Fibroblast of lung (primary cell): ENCODE results near the gene CACNA2D3.

ENCODE experiments used
- CTCF ChIP-seq, 2 donors: IDR thresholded peaks in 1 of 2; conservative IDR thresholded peaks in 1 of 2; 1 replicate in 1 of 2; 2 replicates in 1 of 2; pipeline ENCODE4 v1.5.1; 2011 to 2012; ENCODE audit warnings: low read length in 2 of 2, control low read depth in 1 of 2, inconsistent platforms in 1 of 2, low read depth in 1 of 2, mild to moderate bottlenecking in 1 of 2
- EZH2 ChIP-seq: IDR thresholded peaks from 2 replicates; pipeline ENCODE4 v1.5.1; 2012; ENCODE audit warnings: low read length, control low read depth, mild to moderate bottlenecking; ENCODE audit errors: missing control alignments

GRCh38 chr3:54133196-54133595 lies 10.8 kb downstream of the CACNA2D3 start:
- TF ChIP-seq CTCF (conservative IDR thresholded peaks at IDR 0.05 in 1 of 2, IDR thresholded peaks at IDR 0.05 in 1 of 2; ENCODE audit: low read depth in 1 of 2, low read length in 2 of 2) = no peak
- no peak for TF ChIP-seq EZH2
